Effector memory CD4-positive, alpha-beta T cell (primary cell): ENCODE data around the gene CAMTA1.

ENCODE experiments used
- DNase-seq, 3 donors: peaks; one replicate each; pipeline ENCODE4 v3.0.0-alpha.2; 2020
- H3K27ac ChIP-seq: 2 replicates; pipeline ENCODE4 v1.7.0; 2013; ENCODE audit warnings: mild to moderate bottlenecking, low read length, moderate library complexity; ENCODE audit not compliant: insufficient read depth, poor library complexity, severe bottlenecking
- H3K27me3 ChIP-seq: replicated peaks from 2 replicates; pipeline ENCODE4 v1.7.0; 2013; ENCODE audit warnings: mild to moderate bottlenecking, low read length; ENCODE audit not compliant: insufficient read depth, control insufficient read depth, poor library complexity, severe bottlenecking
- H3K36me3 ChIP-seq: 2 replicates; pipeline ENCODE4 v1.7.0; 2013; ENCODE audit warnings: mild to moderate bottlenecking, low read length, moderate library complexity; ENCODE audit not compliant: control insufficient read depth, insufficient read depth
- H3K4me1 ChIP-seq: 2 replicates; pipeline ENCODE4 v1.7.0; 2013; ENCODE audit warnings: low read length, mild to moderate bottlenecking; ENCODE audit not compliant: control insufficient read depth, insufficient read depth, poor library complexity, severe bottlenecking
- H3K4me3 ChIP-seq: 2 replicates; pipeline ENCODE4 v1.7.0; 2013; ENCODE audit warnings: low read length, low read depth, mild to moderate bottlenecking; ENCODE audit not compliant: insufficient read depth, poor library complexity, severe bottlenecking
- H3K9me3 ChIP-seq: 2 replicates; pipeline ENCODE4 v1.7.0; 2013; ENCODE audit warnings: mild to moderate bottlenecking, low read length, moderate library complexity; ENCODE audit not compliant: control insufficient read depth

Gene CAMTA1

GRCh38 chr1:7455796-7456721 is 670.8 kb downstream of the CAMTA1 start:
- H3K4me3 ChIP-seq, result no peak overlapping the region
- no peaks in the 10 kb centered on the region for H3K27me3 ChIP-seq
- no peak overlapping the region for H3K27ac ChIP-seq
- no peaks in the 10 kb centered on the region for H3K36me3 ChIP-seq
- no peak for DNase-seq
- no peaks in the 10 kb centered on the region for H3K9me3 ChIP-seq
- no peaks in the 10 kb centered on the region for H3K4me1 ChIP-seq

GRCh38 chr1:7456722-7457082 is 671.4 kb downstream of the CAMTA1 start:
- H3K36me3 ChIP-seq, result no peaks in the 10 kb centered on the region
- H3K4me1 ChIP-seq, result no peaks in the 10 kb centered on the region
- no peaks in the 10 kb centered on the region for H3K27me3 ChIP-seq
- no peak overlapping the region for H3K4me3 ChIP-seq
- no peak overlapping the region for H3K27ac ChIP-seq
- no peaks in the 10 kb centered on the region for H3K9me3 ChIP-seq
- no peak for DNase-seq

GRCh38 chr1:7457811-7458210 is 672.6 kb downstream of the CAMTA1 start:
- no peak overlapping the region for H3K27ac ChIP-seq
- DNase-seq, result no peak
- no peaks in the 10 kb centered on the region for H3K4me1 ChIP-seq
- H3K36me3 ChIP-seq, result no peaks in the 10 kb centered on the region
- no peak overlapping the region for H3K4me3 ChIP-seq
- H3K9me3 ChIP-seq, result no peaks in the 10 kb centered on the region
- no peaks in the 10 kb centered on the region for H3K27me3 ChIP-seq

DNA sequence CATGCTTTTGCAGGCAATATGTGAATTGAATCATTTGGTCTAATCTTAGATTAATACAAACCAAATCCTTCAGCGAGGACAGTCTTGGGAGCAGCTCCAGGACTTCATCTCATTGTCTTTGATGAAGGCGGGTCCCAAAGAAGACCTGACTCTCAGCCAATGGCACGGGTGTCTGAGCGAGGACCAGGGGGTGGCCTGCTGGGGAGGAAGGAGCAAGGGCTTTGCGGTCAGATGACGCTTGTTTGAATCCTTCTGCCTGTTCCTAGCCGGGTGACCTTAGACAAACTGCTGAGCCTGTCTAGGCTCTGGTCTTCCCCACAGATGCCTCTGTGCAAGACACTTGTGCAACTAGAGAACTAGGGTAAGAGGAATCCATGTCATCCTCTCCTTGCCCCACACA is 673.7 kb downstream of the CAMTA1 start:
- H3K4me3 ChIP-seq, result no peak overlapping the region

GRCh38 chr1:7459914-7460313 is 674.7 kb downstream of the CAMTA1 start:
- H3K9me3 ChIP-seq, result no peaks in the 10 kb centered on the region
- no peak overlapping the region for H3K27ac ChIP-seq
- no peaks in the 10 kb centered on the region for H3K27me3 ChIP-seq
- H3K36me3 ChIP-seq, result no peaks in the 10 kb centered on the region
- no peak overlapping the region for H3K4me3 ChIP-seq
- no peaks in the 10 kb centered on the region for H3K4me1 ChIP-seq
- no peak for DNase-seq

More for the DNA sequence above, 673.7 kb downstream of the CAMTA1 start:
- Histone ChIP-seq H3K36me3 (no peaks in the 10 kb centered on the region), H3K4me1 (no peaks in the 10 kb centered on the region), H3K9me3 (no peaks in the 10 kb centered on the region), H3K27me3 (no peaks in the 10 kb centered on the region), H3K27ac (no peak overlapping the region)
- DNase-seq, result no peak

DNA sequence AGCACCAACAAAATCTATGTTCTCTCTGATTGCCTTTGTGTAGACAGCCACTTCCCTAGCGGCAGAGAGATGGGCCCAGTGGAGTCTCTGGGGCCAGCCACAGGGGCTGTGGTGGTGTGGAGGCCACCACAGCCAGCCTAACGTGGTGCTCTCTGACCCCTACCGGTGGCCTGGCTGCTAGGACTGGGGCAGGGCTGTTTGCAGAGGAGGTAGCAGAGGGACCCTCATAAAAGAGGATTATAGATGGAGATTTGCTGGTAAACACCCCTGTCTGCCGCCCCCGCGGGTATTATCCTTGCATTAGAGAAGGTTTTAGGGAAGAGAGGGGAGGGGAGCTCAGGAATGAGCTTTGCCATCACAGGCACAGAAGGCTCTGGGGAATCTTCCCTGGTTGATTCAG is 675.6 kb downstream of the CAMTA1 start:
- DNase-seq, result no peak
- no peaks in the 10 kb centered on the region for H3K4me1 ChIP-seq
- no peaks in the 10 kb centered on the region for H3K36me3 ChIP-seq

DNA sequence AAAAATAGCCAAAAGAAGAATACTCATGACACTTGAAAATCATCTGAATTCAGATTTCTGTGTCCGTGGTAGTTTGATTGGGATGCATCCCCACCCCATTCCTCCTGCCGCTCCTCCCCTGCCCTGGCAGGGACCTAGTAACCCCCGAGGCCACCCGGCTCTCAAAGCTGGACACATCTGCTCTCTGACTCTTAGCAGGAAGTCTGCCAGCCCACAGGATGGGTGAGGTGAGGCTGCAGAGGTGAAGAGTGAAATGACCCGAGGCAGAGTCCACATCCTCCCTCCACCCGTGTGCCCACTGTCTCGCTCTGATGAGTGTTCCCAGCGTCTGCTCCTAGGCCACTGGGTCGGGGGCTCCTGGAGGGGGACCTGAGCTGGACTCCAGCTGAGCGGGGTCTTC is 677.4 kb downstream of the CAMTA1 start:
- no peaks in the 10 kb centered on the region for H3K36me3 ChIP-seq
- DNase-seq, result no peak
- no peaks in the 10 kb centered on the region for H3K9me3 ChIP-seq
- no peaks in the 10 kb centered on the region for H3K27me3 ChIP-seq
- H3K4me3 ChIP-seq, result no peak overlapping the region
- H3K4me1 ChIP-seq, result no peaks in the 10 kb centered on the region
- H3K27ac ChIP-seq, result no peak overlapping the region

More for the DNA sequence above, 675.6 kb downstream of the CAMTA1 start:
- Histone ChIP-seq H3K4me3 (no peak overlapping the region), H3K9me3 (no peaks in the 10 kb centered on the region), H3K27me3 (no peaks in the 10 kb centered on the region), H3K27ac (no peak overlapping the region)

GRCh38 chr1:7463526-7463925 is 678.3 kb downstream of the CAMTA1 start:
- DNase-seq, result no peak
- H3K36me3 ChIP-seq, result no peaks in the 10 kb centered on the region
- H3K27me3 ChIP-seq, result no peaks in the 10 kb centered on the region
- no peak overlapping the region for H3K27ac ChIP-seq
- no peak overlapping the region for H3K4me3 ChIP-seq
- no peaks in the 10 kb centered on the region for H3K9me3 ChIP-seq
- no peaks in the 10 kb centered on the region for H3K4me1 ChIP-seq

DNA sequence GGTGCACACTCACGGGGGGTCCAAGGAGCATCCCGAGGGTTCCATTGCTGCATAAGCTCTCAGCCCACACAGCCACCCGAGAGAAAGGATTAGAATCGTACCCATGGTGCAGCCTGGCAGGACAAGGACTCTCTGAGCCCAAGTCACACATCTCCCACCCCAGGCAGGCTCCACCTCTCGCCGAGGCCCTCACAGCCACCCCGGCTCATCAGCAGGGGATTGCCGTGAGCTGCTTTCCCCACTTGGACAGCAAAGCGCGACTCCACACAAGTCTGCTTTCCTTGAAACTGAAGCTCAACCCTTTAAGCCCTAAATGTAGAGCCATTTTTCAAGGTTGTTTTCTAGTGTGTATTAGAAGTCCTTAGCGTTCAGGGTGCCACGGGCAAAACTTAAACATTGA is 679.5 kb downstream of the CAMTA1 start:
- no peaks in the 10 kb centered on the region for H3K36me3 ChIP-seq
- no peak overlapping the region for H3K27ac ChIP-seq
- no peak for DNase-seq
- no peaks in the 10 kb centered on the region for H3K27me3 ChIP-seq
- H3K4me3 ChIP-seq, result no peak overlapping the region
- H3K9me3 ChIP-seq, result no peaks in the 10 kb centered on the region
- H3K4me1 ChIP-seq, result no peaks in the 10 kb centered on the region

DNA sequence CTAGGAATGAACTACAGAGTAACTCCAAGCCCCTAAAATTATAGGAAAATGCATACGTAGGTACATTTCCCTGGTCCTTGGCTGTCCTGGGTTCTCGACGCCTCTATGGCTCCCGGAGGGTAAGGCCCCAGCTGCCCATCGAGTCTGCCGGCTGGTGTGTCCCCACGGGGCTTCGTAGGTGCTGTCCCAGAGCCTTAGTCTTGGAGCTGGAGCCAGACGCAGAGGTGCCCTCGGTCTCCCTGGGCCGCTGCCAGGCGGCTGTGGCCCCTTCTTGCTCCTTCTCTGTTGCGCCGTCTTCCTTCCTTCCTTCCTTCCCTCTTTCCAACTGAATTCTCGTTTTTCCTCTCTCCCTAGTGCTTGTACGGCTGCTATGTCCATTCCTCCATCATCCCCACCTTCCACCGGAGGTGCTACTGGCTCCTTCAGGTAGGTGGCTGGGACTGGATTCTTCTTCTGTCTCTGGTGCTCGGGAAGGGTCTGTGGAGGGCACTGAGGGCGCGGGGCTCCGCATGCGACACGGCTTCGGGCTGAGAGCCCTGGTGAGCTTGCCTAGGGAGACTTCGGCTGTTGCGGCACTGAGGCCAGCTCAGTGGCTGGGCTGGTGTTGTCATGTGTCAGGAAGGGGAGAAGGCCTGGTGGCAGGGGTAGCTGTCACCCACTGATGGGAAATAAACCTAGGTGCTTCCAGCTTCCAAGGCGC is 682.4 kb downstream of the CAMTA1 start:
- no peaks in the 10 kb centered on the region for H3K9me3 ChIP-seq
- H3K27ac ChIP-seq, result no peak overlapping the region
- H3K4me3 ChIP-seq, result no peak overlapping the region
- H3K4me1 ChIP-seq, result no peaks in the 10 kb centered on the region
- no peaks in the 10 kb centered on the region for H3K27me3 ChIP-seq
- no peak for DNase-seq
- no peaks in the 10 kb centered on the region for H3K36me3 ChIP-seq
